Measurements from ENCODE around the gene WBP2.

- TF ChIP-seq ZNF274 (IDR thresholded peaks at IDR 0.05; ENCODE audit: low read depth, low read length) (no peak), SUZ12 (IDR thresholded peaks at IDR 0.05; ENCODE audit: extremely low read depth, insufficient read depth, insufficient read length) (no peak)
Observed at GRCh38 chr17:75818326-75818885, 36.7 kb downstream of the WBP2 start.

Measured in NT2/D1 (cell line).